HuH-7 (cell line): ENCODE measurements around the gene OR1D2.
"Not testable (repeated sequence)": the region's sequence is repeated elsewhere in the genome, so short reads cannot be mapped to it uniquely, and the experiment has no call there.

ENCODE experiments used
- DNase-seq: peaks from one replicate; pipeline ENCODE4 v3.0.0; 2011; ENCODE audit warnings: low spot score

Gene OR1D2

GRCh38 chr17:3104322-3104721, at the start of gene OR1D2:
Gene OR1D2, minus strand, starts transcription at chr17:3104422. Its CDS starts 11,426 bp downstream, at chr17:3092996.
- DNase-seq, result no peak

GRCh38 chr17:3137494-3137893, 33.3 kb upstream of the OR1D2 start:
- not testable (repeated sequence) for DNase-seq

GRCh38 chr17:3127451-3127850, 23.2 kb upstream of the OR1D2 start, which contains the start of gene OR1G1:
Gene OR1G1, minus strand, starts transcription at chr17:3127551. Its CDS starts 0 bp downstream, at chr17:3127551.
- DNase-seq, result no peak

GRCh38 chr17:3073850-3074249, 30.4 kb downstream of the OR1D2 start:
- not testable (repeated sequence) for DNase-seq

GRCh38 chr17:3065192-3065591, 39.0 kb downstream of the OR1D2 start:
- DNase-seq, result not testable (repeated sequence)

GRCh38 chr17:3063507-3063906, 40.7 kb downstream of the OR1D2 start, which contains the start of gene OR1D5:
Gene OR1D5, minus strand, starts transcription at chr17:3063607. Its CDS starts 0 bp downstream, at chr17:3063607.
- not testable (repeated sequence) for DNase-seq

GRCh38 chr17:3062824-3063377, 41.3 kb downstream of the OR1D2 start:
- not testable (repeated sequence) for DNase-seq

GRCh38 chr17:3054868-3055267, 49.4 kb downstream of the OR1D2 start:
- not testable (repeated sequence) for DNase-seq

GRCh38 chr17:3049705-3050295, 54.4 kb downstream of the OR1D2 start:
- DNase-seq, result no peak

- DNase-seq, result peak; percentile 91
Observed at GRCh38 chr17:3048727-3049471, 55.3 kb downstream of the OR1D2 start.

GRCh38 chr17:3046753-3047152, 57.5 kb downstream of the OR1D2 start:
- no peak for DNase-seq

GRCh38 chr17:3043737-3044365, 60.4 kb downstream of the OR1D2 start:
- DNase-seq, result no peak

- DNase-seq, result no peak
Observed at GRCh38 chr17:3040882-3041281, 63.3 kb downstream of the OR1D2 start.

GRCh38 chr17:3039736-3040135, 64.5 kb downstream of the OR1D2 start:
- no peak for DNase-seq

GRCh38 chr17:3038941-3039340, 65.3 kb downstream of the OR1D2 start:
- DNase-seq, result no peak
